Right forelimb (tissue), 1 donor: Measurements from ENCODE around the gene CNTNAP3B.
"Not testable (repeated sequence)": the region's sequence is repeated elsewhere in the genome, so short reads cannot be mapped to it uniquely, and the experiment has no call there.

Experiments used
- DNase-seq: peaks from one replicate; pipeline ENCODE4 v3.0.0-alpha.2; 2018

CNTNAP3B gene

DNA sequence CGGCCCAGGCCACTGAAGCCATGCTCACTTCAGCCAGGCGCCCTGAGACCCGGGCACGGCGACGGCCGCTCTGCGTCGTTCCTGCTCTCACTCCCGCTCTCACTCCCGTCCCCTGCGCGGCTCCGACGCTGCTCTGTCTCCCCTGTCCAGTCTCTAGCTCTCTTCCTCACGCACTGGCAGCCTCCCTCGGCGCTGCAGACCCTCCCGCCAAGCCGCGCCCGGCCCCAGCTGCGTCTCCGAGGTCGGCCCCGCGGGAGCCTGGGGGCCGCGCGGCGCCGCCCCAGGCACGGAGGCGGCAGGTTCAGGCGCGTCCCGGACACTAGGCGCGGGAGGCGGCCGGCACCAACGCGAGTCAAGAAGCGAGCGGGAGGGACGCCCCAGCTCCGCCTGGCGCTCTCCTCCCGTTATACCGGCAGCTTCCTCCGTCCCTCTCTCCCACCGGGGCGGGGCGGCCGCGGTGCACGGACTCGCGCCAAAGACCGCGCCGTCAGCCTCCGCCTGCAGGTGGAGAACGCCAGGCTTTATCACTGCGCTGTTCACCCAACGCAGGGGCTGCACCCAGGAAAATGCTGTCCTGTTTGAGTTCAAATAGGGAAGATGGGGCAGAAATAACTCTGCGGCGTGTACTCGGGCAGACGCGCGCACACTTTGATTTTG, at the start of gene CNTNAP3B:
Gene CNTNAP3B, minus strand, starts transcription at position 354 of the 657 bp plus-strand sequence. Its CDS starts 332 bp downstream, at position 22.
- DNase-seq, result peak; percentile 30

DNA sequence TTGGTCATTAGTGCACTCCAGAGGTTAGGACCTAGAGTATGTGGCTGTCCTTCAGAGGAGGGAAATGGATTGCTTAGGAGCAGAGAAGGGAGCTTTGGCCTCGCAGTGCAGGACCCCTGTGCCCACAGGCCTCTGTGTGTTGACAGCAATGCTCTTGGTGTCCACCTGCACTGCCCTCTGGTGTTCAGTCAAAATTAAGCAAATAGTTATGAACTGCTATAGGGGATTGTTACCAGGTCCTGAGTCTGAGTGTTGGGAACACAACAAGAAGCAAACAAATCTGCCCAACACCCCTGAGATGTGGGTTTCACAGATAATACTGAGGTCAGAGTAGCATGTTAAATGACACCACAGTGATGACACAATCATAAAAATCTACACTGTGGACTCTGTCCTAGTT, 31.1 kb upstream of the CNTNAP3B start:
- not testable (repeated sequence) for DNase-seq

DNA sequence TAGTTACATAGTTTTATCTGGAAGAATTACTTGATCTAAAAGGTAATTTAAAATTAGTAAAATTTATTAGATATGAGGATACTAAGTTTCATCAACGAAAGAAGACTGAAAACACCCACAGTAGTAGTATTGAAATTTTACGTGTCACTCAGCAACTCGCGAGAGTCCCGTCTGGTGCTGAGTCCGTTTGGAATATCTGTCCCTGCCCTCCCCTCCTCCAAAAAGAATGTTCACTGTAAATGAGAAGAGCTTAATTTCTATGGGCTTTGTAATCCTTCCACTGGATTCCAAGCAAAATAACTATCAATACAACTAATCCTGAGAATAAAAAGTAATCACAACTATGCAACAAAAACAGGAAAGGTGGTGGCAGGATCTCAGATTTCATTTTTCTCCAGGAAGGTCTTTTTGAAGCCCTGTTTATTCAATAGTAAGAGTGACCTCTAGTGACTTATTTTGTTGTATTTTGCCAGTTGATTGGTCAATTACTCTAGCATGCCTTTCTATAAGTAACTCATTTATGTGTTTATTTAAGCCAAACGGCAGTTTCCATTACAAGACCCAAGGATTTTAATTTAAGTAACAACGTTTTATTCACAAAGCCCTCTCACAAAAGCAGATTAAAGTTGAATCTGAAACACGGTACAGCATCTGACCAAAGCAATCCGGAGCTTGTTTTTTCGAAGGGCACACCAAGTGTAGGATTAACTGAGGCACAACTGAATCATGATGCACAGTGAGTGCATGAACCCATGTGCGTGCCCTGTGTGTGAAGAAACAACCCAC, 2.0 kb downstream of the CNTNAP3B start:
- peak; percentile 31 for DNase-seq

DNA sequence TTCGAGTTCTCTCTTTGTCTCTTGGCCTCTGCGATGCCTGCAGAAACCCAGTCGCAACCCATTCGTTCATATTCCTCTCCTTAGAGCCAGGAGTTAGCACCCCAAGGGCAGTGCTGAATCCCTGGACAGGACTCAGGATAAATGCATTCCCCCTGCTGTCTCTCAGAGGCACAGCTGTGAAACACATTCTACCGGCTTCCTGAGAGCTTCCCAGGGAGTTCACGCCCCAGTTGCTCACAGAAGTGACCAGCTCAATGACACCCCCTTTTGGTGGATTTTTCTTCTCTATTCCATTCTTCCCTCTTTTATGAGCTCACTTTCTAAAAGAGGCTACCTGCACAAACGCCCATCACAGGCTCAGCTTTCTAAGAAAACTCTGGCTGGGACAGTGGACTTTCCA, 8.2 kb downstream of the CNTNAP3B start:
- DNase-seq, result not testable (repeated sequence)

DNA sequence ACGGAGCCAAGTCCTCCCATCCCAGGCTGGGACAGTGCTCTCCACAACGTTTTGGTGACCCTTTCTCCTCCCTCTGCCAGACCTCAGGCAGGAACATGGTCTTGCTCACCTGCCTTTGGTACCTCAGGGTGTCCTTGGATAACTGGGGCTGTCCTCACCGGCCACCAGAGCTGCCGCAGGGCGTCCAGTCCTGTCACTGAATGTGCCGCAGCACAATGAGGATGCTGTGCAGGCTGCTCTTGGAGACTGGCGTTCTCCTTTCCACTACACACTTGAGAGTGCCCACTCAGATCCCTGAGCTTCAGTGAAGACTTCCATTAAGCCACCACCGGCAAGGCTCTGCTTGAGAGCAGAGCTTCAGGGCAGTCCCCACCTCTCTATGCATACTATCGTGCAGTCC, 33.3 kb downstream of the CNTNAP3B start:
- peak; percentile 13 for DNase-seq

DNA sequence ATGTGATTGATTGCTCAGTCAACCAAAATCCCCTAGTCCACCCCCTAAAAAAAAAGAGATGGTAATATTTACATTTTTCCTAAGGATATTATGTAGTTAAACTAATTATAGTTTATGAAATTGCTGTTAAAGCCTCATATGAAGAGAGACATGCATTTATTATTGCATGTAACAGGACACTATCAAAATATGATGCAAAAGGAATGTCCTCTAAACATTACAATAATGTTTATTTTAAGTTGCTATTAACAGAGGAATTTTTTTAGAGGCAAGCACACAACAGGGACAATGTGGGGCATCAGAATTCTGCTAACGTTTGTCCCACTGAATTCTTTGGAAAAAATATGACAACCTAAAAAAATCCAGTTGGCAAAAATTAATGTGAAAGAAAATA, 44.7 kb downstream of the CNTNAP3B start:
- not testable (repeated sequence) for DNase-seq

DNA sequence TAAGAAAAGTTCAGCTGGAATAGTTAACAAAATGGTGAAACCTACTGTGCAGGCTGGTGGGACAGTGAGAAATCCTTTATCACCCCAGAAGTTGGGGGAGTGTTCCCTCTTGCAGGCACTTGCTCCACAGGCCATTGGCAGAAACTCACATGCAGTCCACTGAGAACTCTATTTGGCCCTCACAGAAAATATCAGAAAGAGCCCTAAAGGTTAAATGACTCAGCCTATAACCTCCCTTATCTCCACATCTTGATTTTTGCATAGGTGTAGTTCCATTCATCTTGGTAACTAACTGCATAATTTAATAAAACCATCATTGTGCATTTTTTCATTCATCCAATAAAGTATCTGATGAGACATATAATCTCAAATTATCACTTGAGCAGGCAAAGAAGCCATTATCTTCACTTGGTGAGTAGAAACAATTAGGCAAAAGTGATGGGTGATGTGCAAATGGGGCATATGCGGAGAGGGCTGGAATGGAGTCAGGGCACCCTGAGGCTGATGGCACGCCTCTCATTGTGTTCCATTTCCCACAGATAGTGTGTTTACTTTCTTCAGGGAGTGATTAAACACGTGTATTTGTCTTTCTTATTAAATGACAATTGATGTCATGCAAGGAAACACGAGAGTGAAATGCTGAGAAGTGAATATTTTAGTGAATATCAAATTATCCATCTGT, 45.2 kb downstream of the CNTNAP3B start:
- not testable (repeated sequence) for DNase-seq

DNA sequence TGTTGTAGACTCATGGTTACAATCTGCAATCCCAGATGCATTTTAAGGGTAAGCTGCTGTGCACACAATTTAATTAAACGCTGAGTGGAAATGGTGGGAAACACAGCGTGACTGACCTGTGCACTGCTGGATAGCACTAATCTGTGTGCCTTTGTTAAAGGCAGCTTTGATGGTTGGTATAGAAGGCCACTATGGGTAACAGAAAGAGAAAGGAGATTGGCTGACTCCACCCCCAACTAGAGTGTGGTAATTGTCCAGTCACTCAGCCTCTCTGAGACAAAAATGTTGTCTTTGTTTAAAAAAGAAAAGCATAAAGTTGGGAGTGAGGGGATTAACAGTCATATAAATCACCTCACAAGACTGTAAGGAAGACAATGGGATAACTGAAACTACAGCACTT, 48.9 kb downstream of the CNTNAP3B start:
- not testable (repeated sequence) for DNase-seq

DNA sequence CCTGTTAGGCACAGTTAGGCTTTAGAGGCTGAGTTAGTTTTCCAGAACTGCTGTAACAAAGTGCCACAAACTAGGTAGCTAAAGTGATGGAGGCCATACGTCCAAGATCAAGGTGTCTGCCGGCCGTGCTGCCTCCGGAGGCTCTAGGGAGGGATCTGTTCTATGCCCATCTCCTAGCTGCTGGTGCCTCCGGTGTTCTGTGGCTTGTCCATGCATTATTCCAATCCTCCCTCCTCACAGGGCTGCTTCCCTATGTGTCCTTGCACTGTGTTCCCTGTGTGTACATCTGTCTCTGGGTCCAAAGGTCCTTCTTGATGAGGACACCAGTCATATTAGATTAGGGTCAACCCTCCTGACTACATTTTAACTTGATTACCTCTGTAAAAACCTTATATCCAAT, 54.4 kb downstream of the CNTNAP3B start:
- DNase-seq, result not testable (repeated sequence)

DNA sequence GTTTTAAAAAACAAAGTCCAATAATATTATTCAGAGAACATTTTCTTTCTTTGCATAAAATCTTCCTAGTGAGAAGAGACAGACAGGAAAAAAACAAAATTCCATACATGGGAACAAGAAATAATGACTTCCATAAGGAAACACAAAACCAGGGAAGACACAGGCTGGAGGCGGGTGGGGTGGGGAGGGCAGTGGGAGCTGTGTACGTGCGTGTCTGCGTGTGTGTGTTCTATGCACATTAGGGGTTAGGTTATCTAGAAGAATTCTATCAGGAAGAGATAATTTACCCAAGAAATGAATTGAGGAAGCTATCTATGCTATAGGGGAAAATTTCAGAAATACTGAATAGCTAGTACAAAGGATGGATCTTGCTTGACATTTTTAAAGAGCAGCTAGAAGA, 58.2 kb downstream of the CNTNAP3B start:
- DNase-seq, result not testable (repeated sequence)

DNA sequence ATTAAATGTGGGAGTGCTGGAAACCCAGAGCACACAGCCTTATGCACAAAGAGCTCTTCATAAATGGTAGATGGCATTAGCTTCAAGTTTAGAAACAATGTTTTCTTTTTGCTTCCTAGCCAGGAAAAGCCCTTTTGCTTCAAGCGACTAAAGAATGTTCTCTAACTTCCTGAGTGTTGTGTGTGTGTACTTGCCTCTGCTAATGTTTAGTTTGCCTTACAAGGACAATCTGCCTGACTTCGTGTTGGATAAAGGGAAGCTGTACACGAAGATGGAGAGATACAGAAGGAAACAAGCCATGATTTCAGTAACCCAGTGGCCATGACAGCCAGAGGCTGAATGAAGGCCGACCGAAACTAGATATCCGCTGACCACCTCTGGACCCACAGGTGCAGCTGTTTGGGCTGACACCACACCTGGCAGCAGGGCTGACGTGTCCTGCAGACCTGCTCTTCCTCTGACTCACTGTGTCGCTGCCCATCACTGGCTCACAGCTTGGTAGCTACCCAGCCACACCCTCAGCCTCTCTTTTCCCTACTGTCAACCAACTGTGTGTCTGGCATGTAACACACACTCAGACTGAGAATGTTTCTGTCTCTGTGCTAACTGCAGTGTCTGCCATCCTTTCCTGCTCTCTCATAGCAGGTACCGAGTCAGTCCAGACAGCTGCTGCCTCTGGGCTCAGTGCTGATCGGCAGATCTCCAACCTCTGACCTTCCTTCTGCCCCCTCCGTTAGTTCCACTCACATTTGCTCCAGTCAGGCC, 59.0 kb downstream of the CNTNAP3B start:
- DNase-seq, result not testable (repeated sequence)

DNA sequence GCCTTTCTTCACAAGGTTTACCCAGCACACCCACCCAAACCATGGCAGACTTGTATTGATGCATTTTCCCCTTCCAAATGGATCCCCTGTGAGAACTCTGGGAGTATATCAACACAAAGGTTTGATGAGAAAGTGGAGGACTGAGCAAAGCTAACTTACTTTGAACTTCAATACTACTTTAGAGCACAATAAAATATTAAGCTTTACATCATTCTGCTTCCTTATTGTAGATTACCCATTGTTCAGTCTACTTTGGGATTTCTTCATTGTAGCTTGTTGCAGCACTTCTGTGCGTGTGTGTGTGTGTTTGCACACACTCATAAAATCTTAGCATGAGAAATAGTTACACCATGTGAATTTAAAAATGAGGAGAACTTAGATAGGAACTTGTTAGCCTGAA, 75.4 kb downstream of the CNTNAP3B start:
- DNase-seq, result not testable (repeated sequence)

DNA sequence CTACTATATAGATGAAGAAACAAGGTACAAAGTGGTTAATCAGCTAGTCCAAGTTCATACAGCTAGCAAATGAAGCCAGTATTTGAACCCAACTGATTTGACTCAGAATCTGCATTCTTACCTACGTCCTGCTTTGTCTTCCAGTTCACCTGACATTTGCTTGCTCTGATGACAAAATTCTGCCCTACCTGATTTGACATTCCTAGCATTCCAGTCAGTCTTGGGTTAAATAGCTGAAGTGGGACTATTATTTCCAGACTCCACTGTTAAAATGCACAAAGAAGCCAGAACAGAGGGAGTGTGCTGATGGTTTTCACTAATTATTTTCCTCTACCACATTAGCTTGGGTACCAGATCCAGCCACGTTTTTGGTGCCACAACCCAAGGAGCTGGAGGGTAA, 78.5 kb downstream of the CNTNAP3B start:
- DNase-seq, result not testable (repeated sequence)

DNA sequence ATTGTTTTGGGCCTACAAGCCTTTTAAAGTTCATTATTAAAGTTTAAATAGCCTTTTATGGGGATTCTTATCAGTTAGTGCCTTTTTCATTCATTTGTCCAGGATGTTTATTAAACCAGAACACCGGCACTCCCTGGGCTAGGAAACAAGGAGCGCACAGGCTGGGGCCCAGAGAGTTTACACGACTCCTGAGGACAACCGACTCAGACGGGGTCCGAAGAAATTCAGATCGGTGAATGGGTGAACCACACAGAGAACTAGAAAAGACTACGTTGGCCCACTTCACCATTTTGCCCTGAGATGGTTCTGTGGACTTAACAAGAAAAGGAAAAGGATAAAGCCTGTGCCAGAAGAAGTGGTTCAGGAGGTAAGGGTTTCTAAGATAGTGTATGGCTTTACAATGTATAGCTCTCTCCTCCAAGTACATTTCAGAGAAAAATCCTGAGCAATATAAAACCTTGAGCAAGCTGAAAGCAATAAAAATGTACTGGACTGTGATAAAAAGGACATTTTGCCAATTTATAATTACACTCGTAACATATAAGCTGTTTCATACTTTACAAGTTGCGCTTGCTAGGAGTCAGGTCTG, 84.7 kb downstream of the CNTNAP3B start:
- not testable (repeated sequence) for DNase-seq

DNA sequence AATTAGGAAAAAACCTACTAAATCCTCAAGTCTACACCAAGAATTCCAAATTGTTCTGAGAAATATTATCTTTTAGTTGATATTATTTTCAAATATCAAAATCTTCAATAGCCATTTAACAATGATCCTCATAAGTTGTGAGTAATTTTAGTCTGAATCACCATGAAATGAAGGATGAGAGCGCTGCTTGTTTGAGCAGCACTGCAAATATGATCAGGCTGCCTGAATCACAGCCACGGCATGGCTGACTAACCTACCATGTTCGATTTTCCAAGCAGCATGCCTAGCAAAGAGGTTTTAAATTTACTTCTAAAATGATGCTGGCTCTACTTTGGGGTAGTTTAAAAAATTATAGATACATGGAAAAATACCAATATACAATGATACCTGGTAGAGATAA, 95.7 kb downstream of the CNTNAP3B start:
- not testable (repeated sequence) for DNase-seq

DNA sequence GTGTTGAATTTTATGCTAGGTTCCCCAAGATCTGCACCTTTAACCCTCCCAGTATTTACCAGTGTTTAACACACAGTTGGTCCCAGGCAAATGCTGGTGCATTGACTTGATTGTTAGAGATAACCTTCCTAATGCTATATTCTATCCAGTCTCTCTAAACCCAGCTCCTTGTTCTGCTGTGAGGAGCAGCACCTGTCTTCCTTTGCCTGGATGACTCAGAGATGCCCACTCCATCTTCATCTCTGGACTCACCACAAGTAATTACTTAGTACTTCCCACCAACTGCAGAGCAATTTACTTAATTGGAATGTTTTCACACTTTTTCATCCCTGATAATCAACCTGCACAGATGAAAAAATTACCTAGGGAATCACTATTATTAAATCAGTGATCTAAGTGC, 108.6 kb downstream of the CNTNAP3B start:
- DNase-seq, result not testable (repeated sequence)

DNA sequence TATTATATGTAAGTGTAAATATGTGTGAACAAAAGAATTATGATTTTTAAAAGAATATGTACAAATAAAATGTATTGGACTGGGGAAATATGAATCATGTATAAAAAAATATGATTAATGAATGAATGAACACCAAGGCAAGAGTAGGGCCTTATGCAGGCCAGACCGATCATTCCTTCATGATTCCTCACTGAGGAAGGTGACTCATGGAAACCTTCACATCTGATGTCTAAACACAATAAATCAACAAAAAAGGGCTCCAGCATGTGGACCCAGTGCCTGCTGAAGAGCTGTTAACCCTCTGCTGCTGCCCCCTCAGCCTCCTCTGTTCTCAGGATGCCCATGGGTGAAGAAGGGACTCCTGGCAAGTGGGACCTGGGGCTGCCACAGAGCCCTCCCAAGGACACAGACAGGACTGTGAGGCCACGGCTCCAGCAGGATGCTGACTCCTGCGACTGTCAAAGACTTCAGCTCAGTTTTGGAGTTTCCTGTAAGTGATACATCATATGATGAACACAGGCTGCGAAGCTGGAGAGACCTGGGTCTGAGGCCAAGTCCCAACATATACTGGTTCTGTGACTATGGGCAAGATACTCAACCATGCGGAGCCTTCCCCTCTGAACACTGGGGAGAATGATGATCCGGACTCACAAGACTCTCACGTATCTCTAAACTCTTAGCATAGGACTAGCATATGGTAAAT, 110.9 kb downstream of the CNTNAP3B start:
- not testable (repeated sequence) for DNase-seq

DNA sequence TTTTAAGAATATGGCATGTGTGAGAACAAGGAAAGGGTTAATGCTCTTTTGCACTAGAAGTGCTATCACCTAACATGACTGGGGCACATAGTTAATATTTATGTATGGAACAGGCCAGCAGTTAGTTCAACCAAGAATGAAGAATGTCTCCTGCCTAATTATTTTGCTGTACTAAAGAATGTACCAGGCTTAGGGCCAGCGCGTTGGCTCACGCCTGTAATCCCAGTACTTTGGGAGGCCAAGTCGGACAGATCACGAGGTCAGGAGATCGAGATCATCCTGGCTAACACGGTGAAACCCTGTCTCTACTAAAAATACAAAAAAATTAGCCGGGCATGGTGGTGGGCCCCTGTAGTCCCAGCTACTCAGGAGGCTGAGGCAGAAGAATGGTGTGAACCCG, 114.9 kb downstream of the CNTNAP3B start:
- not testable (repeated sequence) for DNase-seq

DNA sequence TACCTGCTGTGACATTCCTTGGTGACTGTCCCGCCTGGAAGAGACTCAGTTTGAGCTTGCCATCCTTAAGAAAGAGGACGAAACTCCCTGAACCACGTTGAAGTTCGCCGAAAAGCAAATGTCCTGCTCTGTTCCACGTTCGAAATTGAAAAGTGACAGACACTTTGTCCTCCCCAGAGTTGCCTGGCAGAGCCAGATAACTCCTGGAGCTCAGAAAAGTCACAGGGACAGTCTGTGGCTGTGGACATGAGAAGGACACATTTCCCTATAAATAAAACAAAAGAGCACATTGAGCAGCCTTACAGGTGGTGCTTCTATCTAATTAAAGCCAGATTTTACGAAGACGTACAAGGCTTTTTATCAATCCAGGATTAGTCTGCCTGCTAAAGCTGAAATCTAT, 137.6 kb downstream of the CNTNAP3B start:
- not testable (repeated sequence) for DNase-seq

DNA sequence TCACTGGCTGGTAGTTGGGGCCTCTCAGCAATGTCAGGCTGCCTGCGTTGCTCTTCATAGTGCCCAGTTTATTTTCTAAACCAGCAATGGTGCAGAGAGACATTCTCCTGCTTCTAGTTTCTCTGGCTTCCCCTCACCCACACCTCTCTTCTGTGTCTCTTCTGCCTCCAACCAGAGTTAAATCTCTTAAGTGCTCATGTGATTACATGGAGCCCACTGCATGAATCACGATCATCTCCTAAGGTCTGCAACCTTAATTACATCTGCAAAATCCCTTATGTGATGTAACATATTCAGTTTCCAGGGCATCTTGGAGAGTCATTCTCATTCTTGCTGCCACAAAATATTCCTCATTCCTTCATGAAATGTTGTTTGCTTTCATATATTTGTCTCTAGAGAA, 149.0 kb downstream of the CNTNAP3B start:
- DNase-seq, result not testable (repeated sequence)

DNA sequence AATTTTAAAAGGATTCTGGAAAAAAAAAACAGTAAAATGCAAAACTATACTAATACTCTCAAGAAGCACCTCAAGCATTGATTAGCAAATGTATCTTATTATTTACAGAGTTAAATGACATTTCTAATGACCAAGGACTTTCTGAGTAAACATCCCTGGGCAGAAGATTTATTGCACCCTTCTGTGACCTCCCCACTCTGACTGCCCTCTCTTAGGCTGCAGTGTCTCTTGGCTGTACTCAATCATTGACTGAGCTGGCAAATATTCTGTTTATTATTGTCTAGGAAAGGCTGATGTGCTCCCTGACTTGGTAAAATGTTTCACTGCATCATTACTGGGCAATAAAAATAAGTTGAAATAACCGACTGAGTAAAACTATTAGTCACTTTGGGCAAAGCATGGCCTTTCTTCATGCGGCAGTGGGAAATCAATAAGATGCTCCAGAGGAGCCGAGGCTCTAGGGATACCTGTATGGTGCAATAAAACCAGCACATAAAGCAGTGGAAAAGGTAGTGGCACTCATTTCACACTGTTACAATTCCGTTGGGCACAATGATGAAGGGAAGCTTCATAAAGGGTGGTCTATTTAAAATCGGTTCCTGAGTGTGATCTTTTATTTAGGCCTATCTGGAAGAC, 151.1 kb downstream of the CNTNAP3B start:
- not testable (repeated sequence) for DNase-seq
